Keratinocyte (primary cell): ENCODE measurements around the gene CCDC85C. TPM values are rescaled to one million over a fixed set of nuclear protein-coding genes. Genes with fewer than 3 reads are reported as not detected.

Experiments used
- DNase-seq: peaks from one replicate; pipeline ENCODE4 v3.0.0-alpha.2; 2011; ENCODE audit warnings: low read depth, missing footprints, low spot score
- FAIRE-seq: peaks from 2 replicates; lab custom pipeline; 2011; peaks lifted over from hg19 to GRCh38; lab: Jason Lieb, UNC
- H2AFZ ChIP-seq: 2 replicates; pipeline ENCODE4 v1.6.0; 2012; ENCODE audit warnings: low read length, control low read depth, inconsistent platforms; ENCODE audit not compliant: control insufficient read depth
- H3K27ac ChIP-seq: 2 replicates; pipeline ENCODE4 v1.5.1; 2011; ENCODE audit warnings: low read length; ENCODE audit not compliant: control insufficient read depth, insufficient read depth
- H3K27me3 ChIP-seq: 3 replicates; pipeline ENCODE4 v1.6.0; 2011; ENCODE audit warnings: low read length; ENCODE audit not compliant: control insufficient read depth, insufficient read depth; ENCODE audit errors: extremely low read depth
- H3K36me3 ChIP-seq, 2 experiments: 2 replicates in 1 of 2; 3 replicates in 1 of 2; pipeline ENCODE4 v1.5.1; 2011; ENCODE audit warnings: low read length in 2 of 2, mild to moderate bottlenecking in 1 of 2; ENCODE audit not compliant: control insufficient read depth in 2 of 2, insufficient read depth in 2 of 2; ENCODE audit errors: extremely low read depth in 1 of 2
- H3K4me1 ChIP-seq: 3 replicates; pipeline ENCODE4 v1.5.1; 2011; ENCODE audit warnings: low read length; ENCODE audit not compliant: control insufficient read depth, insufficient read depth; ENCODE audit errors: extremely low read depth
- H3K4me2 ChIP-seq: 3 replicates; pipeline ENCODE4 v1.6.0; 2011; ENCODE audit warnings: low read depth, low read length; ENCODE audit not compliant: control insufficient read depth, insufficient read depth; ENCODE audit errors: extremely low read depth
- H3K4me3 ChIP-seq, 3 experiments: fragments of 200-600 bp in 1 of 3; sonication (generic) in 1 of 3; 2 replicates in 2 of 3; 3 replicates in 1 of 3; pipeline ENCODE4 v1.5.1; 2011 to 2016; ENCODE audit warnings: low read length in 3 of 3, mild to moderate bottlenecking in 3 of 3, control low read depth in 2 of 3, inconsistent platforms in 1 of 3, low read depth in 1 of 3, mixed read lengths in 1 of 3, mixed run types in 1 of 3, moderate library complexity in 1 of 3; ENCODE audit not compliant: control insufficient read depth in 2 of 3, insufficient read depth in 2 of 3; ENCODE audit errors: extremely low read depth in 1 of 3
- H3K79me2 ChIP-seq: 2 replicates; pipeline ENCODE4 v1.6.0; 2012; ENCODE audit warnings: low read length; ENCODE audit not compliant: control insufficient read depth, insufficient read depth
- H3K9ac ChIP-seq: 3 replicates; pipeline ENCODE4 v1.6.0; 2011; ENCODE audit warnings: low read length; ENCODE audit not compliant: control insufficient read depth, insufficient read depth; ENCODE audit errors: extremely low read depth
- H3K9me1 ChIP-seq: 3 replicates; pipeline ENCODE4 v1.6.0; 2011; ENCODE audit warnings: low read length; ENCODE audit not compliant: control insufficient read depth, insufficient read depth; ENCODE audit errors: extremely low read depth
- H3K9me3 ChIP-seq: 2 replicates; pipeline ENCODE4 v1.5.1; 2012; ENCODE audit warnings: low read depth, low read length; ENCODE audit not compliant: control insufficient read depth
- H4K20me1 ChIP-seq: 3 replicates; pipeline ENCODE4 v1.6.0; 2011; ENCODE audit warnings: low read length; ENCODE audit not compliant: control insufficient read depth, insufficient read depth; ENCODE audit errors: extremely low read depth
- EZH2 ChIP-seq: IDR thresholded peaks from one replicate; pipeline ENCODE4 v1.6.1; 2012; ENCODE audit warnings: inconsistent platforms, mild to moderate bottlenecking, low read length, moderate library complexity
- dilution Hi-C: fragments of 300-500 bp; cut with MboI; formaldehyde crosslinking; loops from one replicate; pipeline ENCODE4 v1.7.0; 2020; ENCODE audit warnings: low sequenced_read_pairs; ENCODE audit not compliant: extremely low pct_ligation_motif_present
- polyA plus RNA-seq, 5 experiments: library from polyadenylated mRNA; depleted of rRNA in 3 of 5; stranded (reverse) in 3 of 5; stranded (forward) in 1 of 5; unstranded in 1 of 5; fragments of >200 nt; gene quantifications; 1 replicate in 1 of 5; 2 replicates in 3 of 5; 3 replicates in 1 of 5; pipeline versions ENCODE4 v1.2.1 to v1.2.3, GENCODE V29; 2011 to 2012; ENCODE audit warnings: missing spikeins in 2 of 5, low read depth in 1 of 5, low replicate concordance in 1 of 5
- TF ChIP-seq, protein P1 (sequence below), 3 experiments: IDR thresholded peaks in 1 of 3; conservative IDR thresholded peaks in 1 of 3; optimal IDR thresholded peaks in 1 of 3; 2 replicates in 2 of 3; 3 replicates in 1 of 3; pipeline versions ENCODE3 to v1.5.1; 2011; ENCODE audit warnings: low read length in 3 of 3, mild to moderate bottlenecking in 3 of 3, moderate library complexity in 2 of 3, control low read depth in 1 of 3, inconsistent platforms in 1 of 3; ENCODE audit not compliant: insufficient read depth in 2 of 3; ENCODE audit errors: extremely low read depth in 1 of 3

The CCDC85C gene
- polyA plus RNA-seq, 1 donor (not counting 4 experiments of a cell fraction or from before 2014, with no cell fraction given): 13.2 TPM

DNA sequence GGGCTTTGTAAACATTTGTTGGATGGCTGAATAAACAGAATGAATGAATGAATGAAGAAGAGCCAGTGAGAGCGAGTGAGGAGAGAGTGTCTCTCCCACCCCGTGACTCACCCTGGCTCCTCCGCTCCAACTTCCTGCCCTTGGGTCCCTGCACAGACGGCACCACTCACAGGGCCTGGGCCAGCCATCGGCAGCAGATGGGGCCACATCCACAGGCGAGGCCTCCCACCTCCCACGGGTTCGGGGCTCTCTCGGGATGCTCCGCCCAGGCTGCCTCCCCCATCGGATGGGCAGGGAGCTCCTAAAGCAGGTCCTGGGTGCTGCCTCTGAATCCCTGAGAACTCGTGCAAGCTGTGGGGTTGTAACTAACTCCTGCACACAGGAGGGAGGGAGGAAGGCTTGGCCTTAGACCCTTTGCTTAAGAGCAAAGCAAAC lies 81.5 kb downstream of the CCDC85C start:
- peaks cover 0 to 2% of the 10 kb centered on the region in 2 experiments for H3K36me3 ChIP-seq
- TF ChIP-seq, protein P1, sequence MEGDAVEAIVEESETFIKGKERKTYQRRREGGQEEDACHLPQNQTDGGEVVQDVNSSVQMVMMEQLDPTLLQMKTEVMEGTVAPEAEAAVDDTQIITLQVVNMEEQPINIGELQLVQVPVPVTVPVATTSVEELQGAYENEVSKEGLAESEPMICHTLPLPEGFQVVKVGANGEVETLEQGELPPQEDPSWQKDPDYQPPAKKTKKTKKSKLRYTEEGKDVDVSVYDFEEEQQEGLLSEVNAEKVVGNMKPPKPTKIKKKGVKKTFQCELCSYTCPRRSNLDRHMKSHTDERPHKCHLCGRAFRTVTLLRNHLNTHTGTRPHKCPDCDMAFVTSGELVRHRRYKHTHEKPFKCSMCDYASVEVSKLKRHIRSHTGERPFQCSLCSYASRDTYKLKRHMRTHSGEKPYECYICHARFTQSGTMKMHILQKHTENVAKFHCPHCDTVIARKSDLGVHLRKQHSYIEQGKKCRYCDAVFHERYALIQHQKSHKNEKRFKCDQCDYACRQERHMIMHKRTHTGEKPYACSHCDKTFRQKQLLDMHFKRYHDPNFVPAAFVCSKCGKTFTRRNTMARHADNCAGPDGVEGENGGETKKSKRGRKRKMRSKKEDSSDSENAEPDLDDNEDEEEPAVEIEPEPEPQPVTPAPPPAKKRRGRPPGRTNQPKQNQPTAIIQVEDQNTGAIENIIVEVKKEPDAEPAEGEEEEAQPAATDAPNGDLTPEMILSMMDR (optimal IDR thresholded peaks at IDR 0.05 in 1 of 3, IDR thresholded peaks at IDR 0.05 in 1 of 3, conservative IDR thresholded peaks at IDR 0.05 in 1 of 3; ENCODE audit: extremely low read depth in 1 of 3, insufficient read depth in 2 of 3, low read length in 3 of 3): peak in 1 of 3 experiments; percentile 26
- TF ChIP-seq EZH2: no peak
- H3K27me3 ChIP-seq: no peaks in the 10 kb centered on the region
- H3K9me3 ChIP-seq: no peaks in the 10 kb centered on the region
- H3K79me2 ChIP-seq: peaks cover 29% of the 10 kb centered on the region
- no peaks in the 10 kb centered on the region for H3K9me1 ChIP-seq
- H3K9ac ChIP-seq: no peak overlapping the region
- no peak overlapping the region for H3K4me3 ChIP-seq
- H4K20me1 ChIP-seq: peaks cover 5% of the 10 kb centered on the region
- DNase-seq: no peak
- peaks cover 4% of the 10 kb centered on the region for H3K4me1 ChIP-seq
- no peak overlapping the region for H3K4me2 ChIP-seq
- H3K27ac ChIP-seq: no peak overlapping the region
- no peak overlapping the region for H2AFZ ChIP-seq
- dilution Hi-C loops: no loop called here
- FAIRE-seq: no peak

- H3K27ac ChIP-seq: no peak overlapping the region
Measured at GRCh38 chr14:99522025-99522401, 82.0 kb downstream of the CCDC85C start.

More at GRCh38 chr14:99522025-99522401, 82.0 kb downstream of the CCDC85C start:
- H3K9me1 ChIP-seq: no peaks in the 10 kb centered on the region
- no peak for FAIRE-seq
- no peak for DNase-seq
- no peak overlapping the region for H2AFZ ChIP-seq
- TF ChIP-seq EZH2: no peak
- TF ChIP-seq, protein P1 (optimal IDR thresholded peaks at IDR 0.05 in 1 of 3, IDR thresholded peaks at IDR 0.05 in 1 of 3, conservative IDR thresholded peaks at IDR 0.05 in 1 of 3; ENCODE audit: extremely low read depth in 1 of 3, insufficient read depth in 2 of 3, low read length in 3 of 3): no peak
- no peak overlapping the region for H3K4me3 ChIP-seq
- peaks cover 31% of the 10 kb centered on the region for H3K79me2 ChIP-seq
- H3K9ac ChIP-seq: no peak overlapping the region
- no peaks in the 10 kb centered on the region for H3K27me3 ChIP-seq
- no peak overlapping the region for H3K4me2 ChIP-seq
- peaks cover 0 to 2% of the 10 kb centered on the region in 2 experiments for H3K36me3 ChIP-seq
- H3K9me3 ChIP-seq: no peaks in the 10 kb centered on the region
- H3K4me1 ChIP-seq: peaks cover 4% of the 10 kb centered on the region
- dilution Hi-C loops: no loop called here
- peaks cover 5% of the 10 kb centered on the region for H4K20me1 ChIP-seq
